ENCODE measurements around the gene MLEC. TPM values are rescaled to one million over a fixed set of nuclear protein-coding genes. Genes with fewer than 3 reads are reported as not detected.
A peak's percentile ranks its signal among the peaks of the same experiment; 100 is the strongest.

The MLEC gene
- total RNA-seq, 1 donor from 2014 or later = 100 TPM

- Histone ChIP-seq H3K4me2 (no peak overlapping the region), H3K36me3 (no peaks in the 10 kb centered on the region), H4K20me1 (ENCODE audit: low read depth) (no peaks in the 10 kb centered on the region), H3K9ac (no peak overlapping the region), H3K9me3 (ENCODE audit: low read depth) (no peaks in the 10 kb centered on the region), H3K79me2 (ENCODE audit: low read depth) (no peaks in the 10 kb centered on the region), H3K27me3 (no peaks in the 10 kb centered on the region), H2AFZ (replicated peaks) (no peak overlapping the region), H3K4me3 (no peak overlapping the region), H3K27ac (no peak overlapping the region), H3F3A (ENCODE audit: low read depth) (peaks cover 19% of the 10 kb centered on the region), H3K4me1 (peaks cover 30% of the 10 kb centered on the region)
- no peak overlapping the region for H3K27ac Mint-ChIP-seq
- H3K9me3 Mint-ChIP-seq = no peaks in the 10 kb centered on the region
- peaks cover 14% of the 10 kb centered on the region for H3K27me3 Mint-ChIP-seq (ENCODE audit: insufficient read depth, low read depth)
- DNase-seq (ENCODE audit: low spot score) = no peak
- peak overlapping the region; percentile 33 for H3K4me3 Mint-ChIP-seq
- TF ChIP-seq CTCF (IDR thresholded peaks at IDR 0.05) (no peak), EZH2phosphoT487 (IDR thresholded peaks at IDR 0.05) (no peak), EZH2 (IDR thresholded peaks at IDR 0.05) (no peak)
- peaks cover 59% of the 10 kb centered on the region for H3K4me1 Mint-ChIP-seq
- no peaks in the 10 kb centered on the region for H3K36me3 Mint-ChIP-seq
Measured at GRCh38 chr12:120652656-120653435, 34.1 kb upstream of the MLEC start.

- Mint-ChIP-seq H3K27ac (no peak overlapping the region), H3K4me3 (peak overlapping the region; percentile 48)
- H3K27ac ChIP-seq = no peak overlapping the region
Measured at GRCh38 chr12:120653611-120654010, 33.3 kb upstream of the MLEC start.

GRCh38 chr12:120654656-120655055 lies 32.3 kb upstream of the MLEC start:
- Histone ChIP-seq H3K4me1 (peaks cover 26% of the 10 kb centered on the region), H4K20me1 (ENCODE audit: low read depth) (no peaks in the 10 kb centered on the region), H3K36me3 (no peaks in the 10 kb centered on the region), H2AFZ (replicated peaks) (no peak overlapping the region), H3F3A (ENCODE audit: low read depth) (peaks cover 12% of the 10 kb centered on the region), H3K27me3 (no peaks in the 10 kb centered on the region), H3K4me2 (no peak overlapping the region), H3K79me2 (ENCODE audit: low read depth) (no peaks in the 10 kb centered on the region), H3K9me3 (ENCODE audit: low read depth) (no peaks in the 10 kb centered on the region), H3K4me3 (no peak overlapping the region), H3K27ac (no peak overlapping the region), H3K9ac (no peak overlapping the region)
- TF ChIP-seq CTCF (IDR thresholded peaks at IDR 0.05) (no peak), EZH2 (IDR thresholded peaks at IDR 0.05) (no peak), EZH2phosphoT487 (IDR thresholded peaks at IDR 0.05) (no peak)
- Mint-ChIP-seq H3K4me3 (no peak overlapping the region), H3K27me3 (ENCODE audit: insufficient read depth, low read depth) (peaks cover 10% of the 10 kb centered on the region), H3K36me3 (no peaks in the 10 kb centered on the region), H3K4me1 (peaks cover 43% of the 10 kb centered on the region), H3K27ac (peak overlapping the region; percentile 69), H3K9me3 (no peaks in the 10 kb centered on the region)
- DNase-seq (ENCODE audit: low spot score) = no peak

More at GRCh38 chr12:120653611-120654010, 33.3 kb upstream of the MLEC start:
- Histone ChIP-seq H3F3A (ENCODE audit: low read depth) (peaks cover 19% of the 10 kb centered on the region), H2AFZ (replicated peaks) (no peak overlapping the region), H3K4me2 (no peak overlapping the region), H3K4me3 (no peak overlapping the region), H4K20me1 (ENCODE audit: low read depth) (no peaks in the 10 kb centered on the region), H3K36me3 (no peaks in the 10 kb centered on the region), H3K4me1 (peaks cover 30% of the 10 kb centered on the region), H3K9ac (no peak overlapping the region), H3K79me2 (ENCODE audit: low read depth) (no peaks in the 10 kb centered on the region), H3K27me3 (no peaks in the 10 kb centered on the region), H3K9me3 (ENCODE audit: low read depth) (no peaks in the 10 kb centered on the region)
- no peak for TF ChIP-seq EZH2 (IDR thresholded peaks at IDR 0.05)
- no peak for TF ChIP-seq EZH2phosphoT487 (IDR thresholded peaks at IDR 0.05)
- TF ChIP-seq CTCF (IDR thresholded peaks at IDR 0.05) = no peak
- no peaks in the 10 kb centered on the region for H3K9me3 Mint-ChIP-seq
- no peak for DNase-seq (ENCODE audit: low spot score)
- no peaks in the 10 kb centered on the region for H3K36me3 Mint-ChIP-seq
- peaks cover 8% of the 10 kb centered on the region for H3K27me3 Mint-ChIP-seq (ENCODE audit: insufficient read depth, low read depth)
- peaks cover 53% of the 10 kb centered on the region for H3K4me1 Mint-ChIP-seq

Data from neural progenitor cell (in vitro differentiated cells).